T-helper 2 cell treated with Interferon-gamma antibody and Interleukin-4, amounts not matched to agents 5 μg/mL and 100 μg/mL, for 36 hours (primary cell): Measurements from ENCODE around the gene EXD1.
"Not testable (repeated sequence)": the region's sequence is repeated elsewhere in the genome, so short reads cannot be mapped to it uniquely, and the experiment has no call there.

Experiments used
- DNase-seq: peaks from one replicate; pipeline ENCODE4 v3.0.0; 2021; ENCODE audit warnings: low spot score
- H3K27ac Mint-ChIP-seq: one replicate; pipeline ENCODE4 v1.8.0; 2021; ENCODE audit warnings: mild to moderate bottlenecking, mixed read lengths
- H3K27me3 Mint-ChIP-seq: one replicate; pipeline ENCODE4 v1.8.0; 2021; ENCODE audit warnings: low read depth, mixed read lengths
- H3K36me3 Mint-ChIP-seq: one replicate; pipeline ENCODE4 v1.8.0; 2021; ENCODE audit warnings: low read depth, mixed read lengths
- H3K4me1 Mint-ChIP-seq: one replicate; pipeline ENCODE4 v1.8.0; 2021; ENCODE audit warnings: low read depth, mixed read lengths
- H3K4me3 Mint-ChIP-seq: one replicate; pipeline ENCODE4 v1.8.0; 2022; ENCODE audit warnings: mild to moderate bottlenecking, moderate library complexity, mixed read lengths
- H3K9me3 Mint-ChIP-seq: one replicate; pipeline ENCODE4 v1.8.0; 2021; ENCODE audit warnings: mixed read lengths

The EXD1 gene

GRCh38 chr15:41254560-41254959 lies 24.0 kb upstream of the EXD1 start:
- Mint-ChIP-seq H3K27me3 (no peaks in the 10 kb centered on the region), H3K27ac (no peak overlapping the region), H3K4me1 (peaks cover 7% of the 10 kb centered on the region), H3K4me3 (no peak overlapping the region), H3K36me3 (peaks cover 10% of the 10 kb centered on the region), H3K9me3 (no peaks in the 10 kb centered on the region)
- no peak for DNase-seq

- H3K4me1 Mint-ChIP-seq = peaks cover 4% of the 10 kb centered on the region
- no peak overlapping the region for H3K4me3 Mint-ChIP-seq
- DNase-seq = no peak
- no peaks in the 10 kb centered on the region for H3K9me3 Mint-ChIP-seq
- no peak overlapping the region for H3K27ac Mint-ChIP-seq
- peaks cover 3% of the 10 kb centered on the region for H3K36me3 Mint-ChIP-seq
- no peaks in the 10 kb centered on the region for H3K27me3 Mint-ChIP-seq
Measured at GRCh38 chr15:41251411-41251810, 20.9 kb upstream of the EXD1 start.

- not testable (repeated sequence) for H3K9me3 Mint-ChIP-seq, H3K36me3 Mint-ChIP-seq, H3K4me1 Mint-ChIP-seq, H3K27me3 Mint-ChIP-seq, H3K27ac Mint-ChIP-seq, H3K4me3 Mint-ChIP-seq, DNase-seq
Measured at GRCh38 chr15:41250745-41251144, 20.2 kb upstream of the EXD1 start.

- H3K36me3 Mint-ChIP-seq = peaks cover 7% of the 10 kb centered on the region
- DNase-seq = no peak
- H3K27ac Mint-ChIP-seq = no peak overlapping the region
- no peaks in the 10 kb centered on the region for H3K27me3 Mint-ChIP-seq
- peaks cover 7% of the 10 kb centered on the region for H3K4me1 Mint-ChIP-seq
- H3K9me3 Mint-ChIP-seq = no peaks in the 10 kb centered on the region
- no peak overlapping the region for H3K4me3 Mint-ChIP-seq
Measured at GRCh38 chr15:41241221-41241964, 10.8 kb upstream of the EXD1 start.

GRCh38 chr15:41238100-41238499 lies 7.5 kb upstream of the EXD1 start:
- no peaks in the 10 kb centered on the region for H3K27me3 Mint-ChIP-seq
- peaks cover 11% of the 10 kb centered on the region for H3K4me1 Mint-ChIP-seq
- no peak overlapping the region for H3K4me3 Mint-ChIP-seq
- no peak for DNase-seq
- H3K9me3 Mint-ChIP-seq = no peaks in the 10 kb centered on the region
- H3K36me3 Mint-ChIP-seq = peaks cover 2% of the 10 kb centered on the region
- no peak overlapping the region for H3K27ac Mint-ChIP-seq

GRCh38 chr15:41235929-41236328 lies 5.4 kb upstream of the EXD1 start:
- Mint-ChIP-seq H3K36me3 (peaks cover 2% of the 10 kb centered on the region), H3K4me1 (peaks cover 25% of the 10 kb centered on the region), H3K27me3 (no peaks in the 10 kb centered on the region), H3K9me3 (no peaks in the 10 kb centered on the region), H3K4me3 (no peak overlapping the region), H3K27ac (no peak overlapping the region)
- no peak for DNase-seq

- DNase-seq, H3K36me3 Mint-ChIP-seq, H3K27me3 Mint-ChIP-seq, H3K4me3 Mint-ChIP-seq, H3K9me3 Mint-ChIP-seq, H3K27ac Mint-ChIP-seq: not testable (repeated sequence)
- peaks cover 28% of the 10 kb centered on the region for H3K4me1 Mint-ChIP-seq
Measured at GRCh38 chr15:41235228-41235627, 4.7 kb upstream of the EXD1 start.

- H3K27me3 Mint-ChIP-seq = peaks cover 2% of the 10 kb centered on the region
- H3K27ac Mint-ChIP-seq = no peak overlapping the region
- H3K36me3 Mint-ChIP-seq = peaks cover 2% of the 10 kb centered on the region
- H3K9me3 Mint-ChIP-seq = no peaks in the 10 kb centered on the region
- H3K4me1 Mint-ChIP-seq = peaks cover 26% of the 10 kb centered on the region
- DNase-seq = no peak
- H3K4me3 Mint-ChIP-seq = no peak overlapping the region
Measured at GRCh38 chr15:41233367-41233771, 2.8 kb upstream of the EXD1 start.

- Mint-ChIP-seq H3K36me3 (no peaks in the 10 kb centered on the region), H3K4me3 (peak overlapping the region; percentile 88), H3K9me3 (no peaks in the 10 kb centered on the region), H3K27ac (peak overlapping the region; percentile 87), H3K27me3 (peaks cover 6% of the 10 kb centered on the region), H3K4me1 (peaks cover 21% of the 10 kb centered on the region)
- no peak for DNase-seq
Measured at GRCh38 chr15:41231422-41232226, 1.1 kb upstream of the EXD1 start.

- Mint-ChIP-seq H3K27ac (peak overlapping the region; percentile 87), H3K36me3 (no peaks in the 10 kb centered on the region), H3K9me3 (no peaks in the 10 kb centered on the region), H3K27me3 (peaks cover 11% of the 10 kb centered on the region), H3K4me1 (peaks cover 21% of the 10 kb centered on the region), H3K4me3 (peak overlapping the region; percentile 88)
- DNase-seq = no peak
Measured at GRCh38 chr15:41230345-41230649, 260 bp downstream of the EXD1 start.

GRCh38 chr15:41219381-41219780 lies 11.2 kb downstream of the EXD1 start:
- DNase-seq = no peak
- no peaks in the 10 kb centered on the region for H3K36me3 Mint-ChIP-seq

GRCh38 chr15:41218851-41219250 lies 11.7 kb downstream of the EXD1 start:
- Mint-ChIP-seq H3K4me3 (no peak overlapping the region), H3K27ac (no peak overlapping the region), H3K36me3 (no peaks in the 10 kb centered on the region), H3K9me3 (no peaks in the 10 kb centered on the region), H3K27me3 (peaks cover 40% of the 10 kb centered on the region), H3K4me1 (no peaks in the 10 kb centered on the region)
- DNase-seq = no peak

More at GRCh38 chr15:41219381-41219780, 11.2 kb downstream of the EXD1 start:
- Mint-ChIP-seq H3K4me3 (no peak overlapping the region), H3K27ac (no peak overlapping the region), H3K4me1 (no peaks in the 10 kb centered on the region), H3K27me3 (peaks cover 42% of the 10 kb centered on the region), H3K9me3 (no peaks in the 10 kb centered on the region)

GRCh38 chr15:41215708-41216107 lies 14.8 kb downstream of the EXD1 start:
- Mint-ChIP-seq H3K4me3 (no peak overlapping the region), H3K27ac (no peak overlapping the region), H3K4me1 (no peaks in the 10 kb centered on the region), H3K27me3 (peaks cover 45% of the 10 kb centered on the region), H3K36me3 (no peaks in the 10 kb centered on the region), H3K9me3 (no peaks in the 10 kb centered on the region)
- DNase-seq = no peak

GRCh38 chr15:41207687-41208448 lies 22.7 kb downstream of the EXD1 start:
- H3K4me1 Mint-ChIP-seq = no peaks in the 10 kb centered on the region
- H3K9me3 Mint-ChIP-seq = no peaks in the 10 kb centered on the region
- peaks cover 22% of the 10 kb centered on the region for H3K27me3 Mint-ChIP-seq
- H3K36me3 Mint-ChIP-seq = no peaks in the 10 kb centered on the region
- no peak overlapping the region for H3K4me3 Mint-ChIP-seq
- H3K27ac Mint-ChIP-seq = no peak overlapping the region
- DNase-seq = no peak
